KOPT-K1 (cell line): ENCODE measurements around the gene TRAPPC12.
"Not testable (repeated sequence)": the region's sequence is repeated elsewhere in the genome, so short reads cannot be mapped to it uniquely, and the experiment has no call there.

Experiments used
- H3K27ac ChIP-seq: fragments of 200-600 bp; sonication (generic); 2 replicates; pipeline ENCODE4 v1.5.1; 2016; ENCODE audit warnings: antibody characterized with exemption, mild to moderate bottlenecking, low read depth, low read length; ENCODE audit not compliant: poor library complexity, severe bottlenecking
- H3K36me3 ChIP-seq: fragments of 200-600 bp; sonication (generic); 2 replicates; pipeline ENCODE4 v1.5.1; 2017; ENCODE audit warnings: antibody characterized with exemption, mild to moderate bottlenecking, low read length, moderate library complexity; ENCODE audit not compliant: insufficient read depth
- H3K9me3 ChIP-seq: fragments of 200-600 bp; sonication (generic); 2 replicates; pipeline ENCODE4 v1.5.1; 2017; ENCODE audit warnings: antibody characterized with exemption, low read length, mild to moderate bottlenecking; ENCODE audit not compliant: insufficient read depth, poor library complexity, severe bottlenecking

Gene TRAPPC12

DNA sequence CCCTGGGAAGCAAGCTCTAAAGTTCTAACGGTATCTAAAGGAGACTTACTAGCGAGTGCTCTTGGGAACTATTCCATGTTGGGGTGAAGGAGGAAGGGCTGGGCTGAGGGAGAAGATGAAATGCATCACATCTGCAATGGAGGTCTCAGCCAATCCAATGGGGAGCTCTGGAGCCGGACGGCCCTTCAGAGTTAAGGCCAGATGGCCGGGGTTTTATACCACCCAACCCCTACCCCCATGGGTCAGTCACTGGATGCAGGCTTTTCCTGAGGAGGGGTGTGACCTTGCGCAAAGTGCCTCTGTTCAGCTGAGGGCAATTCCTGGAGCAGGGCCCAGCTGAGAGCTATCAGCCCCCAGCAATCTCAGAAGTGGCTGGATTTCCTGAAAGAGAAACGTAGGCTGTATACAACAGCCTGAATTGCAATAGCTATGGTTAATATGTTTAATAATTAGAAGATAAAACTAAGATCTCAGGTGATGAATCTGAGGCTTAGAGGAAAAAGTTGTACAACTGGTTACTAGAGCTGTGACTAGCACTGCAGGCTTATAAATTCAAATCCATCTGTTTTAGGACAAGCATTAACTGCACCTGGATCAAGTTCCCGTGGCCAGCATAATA is 23.4 kb upstream of the TRAPPC12 start:
- H3K27ac ChIP-seq: no peak overlapping the region
- H3K36me3 ChIP-seq: peaks cover 33% of the 10 kb centered on the region
- H3K9me3 ChIP-seq: no peaks in the 10 kb centered on the region

DNA sequence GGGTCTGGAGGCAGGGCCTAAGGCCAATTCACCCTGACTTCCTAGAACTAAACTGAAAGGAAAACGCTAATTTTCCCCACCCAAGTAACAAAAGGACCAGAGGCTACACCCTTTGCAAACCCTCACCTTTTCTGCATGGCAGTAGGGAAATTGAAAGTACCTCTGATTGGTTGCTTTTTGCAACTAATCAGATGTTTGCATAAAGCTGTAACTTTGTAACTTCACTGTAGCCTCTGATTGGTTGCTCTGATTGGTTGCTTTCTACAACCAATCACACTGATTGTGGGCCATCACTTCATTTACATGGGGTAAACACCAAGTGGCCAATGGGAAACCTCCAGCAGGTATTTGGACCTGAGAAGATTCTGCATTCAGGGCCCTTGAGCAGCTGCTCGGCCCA is 22.7 kb upstream of the TRAPPC12 start:
- H3K27ac ChIP-seq: no peak overlapping the region
- H3K36me3 ChIP-seq: peaks cover 27% of the 10 kb centered on the region
- no peaks in the 10 kb centered on the region for H3K9me3 ChIP-seq

DNA sequence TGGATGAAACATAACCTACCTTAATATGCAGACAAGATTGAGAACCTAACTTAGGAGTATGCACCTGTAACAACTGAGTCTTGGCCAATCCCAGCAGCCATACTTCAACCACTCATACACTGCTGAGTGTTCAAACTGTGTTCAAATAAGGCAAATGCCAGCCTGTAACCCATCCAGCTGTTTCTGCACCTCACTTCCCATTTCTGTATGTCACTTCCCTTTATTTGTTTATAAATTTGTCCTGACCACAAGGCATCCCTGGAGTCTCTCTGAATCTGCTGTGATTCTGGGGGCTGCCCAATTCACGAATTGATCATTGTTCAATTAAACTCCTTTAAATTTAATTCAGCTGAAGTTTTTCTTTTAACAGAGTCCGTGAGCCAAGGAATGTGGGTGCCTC is 22.0 kb upstream of the TRAPPC12 start:
- H3K27ac ChIP-seq, H3K9me3 ChIP-seq: not testable (repeated sequence)
- peaks cover 20% of the 10 kb centered on the region for H3K36me3 ChIP-seq

GRCh38 chr2:3357926-3358325 is 21.6 kb upstream of the TRAPPC12 start:
- Histone ChIP-seq H3K36me3 (peaks cover 15% of the 10 kb centered on the region), H3K9me3 (no peaks in the 10 kb centered on the region), H3K27ac (no peak overlapping the region)

GRCh38 chr2:3361518-3362389 is 17.7 kb upstream of the TRAPPC12 start:
- Histone ChIP-seq H3K9me3 (no peaks in the 10 kb centered on the region), H3K36me3 (no peaks in the 10 kb centered on the region), H3K27ac (no peak overlapping the region)

DNA sequence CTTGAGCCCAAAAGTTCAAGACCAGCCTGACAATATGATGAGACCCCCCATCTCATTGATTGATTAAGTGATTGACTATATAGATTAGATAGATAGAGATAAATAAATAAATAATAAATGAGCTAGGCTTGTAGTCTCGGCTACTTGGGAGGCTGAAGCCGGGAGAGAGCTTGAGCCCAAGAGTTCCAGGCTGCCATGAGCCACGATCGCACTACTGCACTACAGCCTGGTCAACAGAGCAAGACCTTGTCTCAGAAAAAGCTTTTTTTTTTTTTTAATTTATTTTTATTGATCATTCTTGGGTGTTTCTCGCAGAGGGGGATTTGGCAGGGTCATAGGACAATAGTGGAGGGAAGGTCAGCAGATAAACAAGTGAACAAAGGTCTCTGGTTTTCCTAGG is 14.3 kb upstream of the TRAPPC12 start:
- Histone ChIP-seq H3K9me3 (no peaks in the 10 kb centered on the region), H3K36me3 (no peaks in the 10 kb centered on the region), H3K27ac (no peak overlapping the region)

GRCh38 chr2:3368261-3368722 is 11.2 kb upstream of the TRAPPC12 start:
- H3K36me3 ChIP-seq: no peaks in the 10 kb centered on the region
- no peaks in the 10 kb centered on the region for H3K9me3 ChIP-seq
- no peak overlapping the region for H3K27ac ChIP-seq

DNA sequence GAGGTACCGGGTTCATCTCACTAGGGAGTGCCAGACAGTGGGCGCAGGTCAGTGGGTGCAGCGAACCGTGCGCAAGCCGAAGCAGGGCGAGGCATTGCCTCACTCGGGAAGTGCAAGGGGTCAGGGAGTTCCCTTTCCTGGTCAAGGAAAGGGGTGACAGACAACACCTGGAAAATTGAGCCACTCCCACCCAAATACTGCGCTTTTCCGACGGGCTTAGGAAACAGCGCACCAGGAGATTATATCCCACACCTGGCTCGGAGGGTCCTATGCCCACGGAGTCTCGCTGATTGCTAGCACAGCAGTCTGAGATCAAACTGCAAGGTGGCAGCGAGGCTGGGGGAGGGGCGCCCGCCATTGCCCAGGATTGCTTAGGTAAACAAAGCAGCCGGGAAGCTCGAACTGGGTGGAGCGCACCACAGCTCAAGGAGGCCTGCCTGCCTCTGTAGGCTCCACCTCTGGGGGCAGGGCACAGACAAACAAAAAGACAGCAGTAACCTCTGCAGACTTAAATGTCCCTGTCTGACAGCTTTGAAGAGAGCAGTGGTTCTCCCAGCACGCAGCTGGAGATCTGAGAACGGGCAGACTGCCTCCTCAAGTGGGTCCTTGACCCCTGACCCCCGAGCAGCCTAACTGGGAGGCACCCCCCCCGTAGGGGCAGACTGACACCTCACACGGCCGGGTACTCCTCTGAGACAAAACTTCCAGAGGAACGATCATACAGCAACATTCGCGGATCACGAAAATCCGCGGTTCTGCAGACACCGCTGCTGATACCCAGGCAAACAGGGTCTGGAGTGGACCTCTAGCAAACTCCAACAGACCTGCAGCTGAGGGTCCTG is 9.9 kb upstream of the TRAPPC12 start:
- H3K36me3 ChIP-seq, H3K9me3 ChIP-seq, H3K27ac ChIP-seq: not testable (repeated sequence)

- Histone ChIP-seq H3K36me3 (peaks cover 15% of the 10 kb centered on the region), H3K9me3 (no peaks in the 10 kb centered on the region), H3K27ac (peak overlapping the region; percentile 74)
These were observed 2.7 kb upstream of the TRAPPC12 start for GRCh38 chr2:3376821-3377220.

GRCh38 chr2:3377279-3377611 is 2.2 kb upstream of the TRAPPC12 start:
- Histone ChIP-seq H3K36me3 (peaks cover 16% of the 10 kb centered on the region), H3K27ac (peak overlapping the region; percentile 74), H3K9me3 (no peaks in the 10 kb centered on the region)

- Histone ChIP-seq H3K27ac (peak within 1 kb of the TSS; percentile 74), H3K9me3 (no peaks in the 10 kb centered on the region), H3K36me3 (peaks cover 20% of the 10 kb centered on the region)
These were observed 1.7 kb upstream of the TRAPPC12 start, which contains the start of gene EIPR1 for GRCh38 chr2:3377612-3378432. Gene EIPR1 (minus strand): TSS chr2:3377818. CDS start chr2:3377689, 129 bp downstream.

- H3K27ac ChIP-seq: peak overlapping the region; percentile 88
- H3K36me3 ChIP-seq: peaks cover 24% of the 10 kb centered on the region
These were observed 201 bp upstream of the TRAPPC12 start for GRCh38 chr2:3379339-3379646.

DNA sequence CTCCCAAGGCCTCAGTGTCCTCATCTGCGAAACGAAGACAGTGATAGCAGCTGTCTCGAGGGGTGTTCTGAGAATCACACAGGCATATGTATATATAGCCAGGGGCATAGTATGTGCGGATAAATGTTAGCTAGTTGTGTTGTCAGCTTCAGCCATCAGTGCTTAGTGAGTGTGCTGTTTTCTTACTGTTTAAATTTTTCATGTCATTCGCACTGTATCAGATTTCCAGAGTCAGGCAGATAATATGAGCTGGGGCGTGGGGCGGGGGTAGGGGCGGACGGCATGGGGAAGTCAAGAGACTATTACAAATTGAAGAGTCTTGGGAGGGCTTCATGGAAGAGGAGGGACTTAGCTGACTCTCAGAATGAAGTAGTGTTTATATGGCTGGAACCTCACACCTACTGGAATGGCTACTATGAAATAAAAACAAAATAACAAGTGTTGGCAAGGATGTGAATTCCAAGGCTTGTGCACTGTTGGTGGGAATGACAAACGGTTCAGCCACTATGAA is 7.0 kb downstream of the TRAPPC12 start:
- Histone ChIP-seq H3K27ac (no peak overlapping the region), H3K9me3 (no peaks in the 10 kb centered on the region), H3K36me3 (peaks cover 61% of the 10 kb centered on the region)

More at GRCh38 chr2:3379339-3379646, 201 bp upstream of the TRAPPC12 start:
- H3K9me3 ChIP-seq: no peaks in the 10 kb centered on the region

- no peak overlapping the region for H3K27ac ChIP-seq
- no peaks in the 10 kb centered on the region for H3K9me3 ChIP-seq
- H3K36me3 ChIP-seq: peaks cover 63% of the 10 kb centered on the region
These were observed 7.5 kb downstream of the TRAPPC12 start for GRCh38 chr2:3387011-3387410.
